HT1080 (cell line): ENCODE data around the gene RAB4B. TPM values are rescaled to one million over a fixed set of nuclear protein-coding genes. Genes with fewer than 3 reads are reported as not detected.
A peak's percentile ranks its signal among the peaks of the same experiment; 100 is the strongest.
"Not testable (repeated sequence)": the region's sequence is repeated elsewhere in the genome, so short reads cannot be mapped to it uniquely, and the experiment has no call there.

Experiments used
- DNase-seq: peaks from one replicate; pipeline ENCODE4 v3.0.0-alpha.2; 2015; ENCODE audit warnings: low read depth
- total RNA-seq: library from RNA; depleted of rRNA; stranded (reverse); fragments of >200 nt; shearing (Covaris generic); gene quantifications from 2 replicates; pipeline ENCODE4 v1.2.3, GENCODE V29; 2014

Gene RAB4B
- total RNA-seq, 1 experiment from 2014 or later: 10.6 TPM

- DNase-seq: peak; percentile 100
Measured at GRCh38 chr19:40750058-40750873, 27.8 kb upstream of the RAB4B start, which contains the start of gene ACTMAP. TSS of gene ACTMAP (minus strand) at chr19:40750477. CDS start at chr19:40749803, 674 bp downstream.

- peak; percentile 95 for DNase-seq
Measured at GRCh38 chr19:40750874-40751537, 27.0 kb upstream of the RAB4B start, which contains the start of gene SNRPA. TSS of gene SNRPA (plus strand) at chr19:40751203. CDS start at chr19:40751409, 206 bp downstream.

- no peak for DNase-seq
Measured at GRCh38 chr19:40752257-40752781, 25.7 kb upstream of the RAB4B start.

- DNase-seq: no peak
Measured at GRCh38 chr19:40754611-40755247, 23.3 kb upstream of the RAB4B start.

GRCh38 chr19:40755248-40755624 lies 22.8 kb upstream of the RAB4B start:
- no peak for DNase-seq

- DNase-seq: no peak
Measured at GRCh38 chr19:40755791-40756190, 22.3 kb upstream of the RAB4B start.

GRCh38 chr19:40756502-40757110 lies 21.4 kb upstream of the RAB4B start:
- DNase-seq: no peak

GRCh38 chr19:40758491-40758890 lies 19.6 kb upstream of the RAB4B start:
- no peak for DNase-seq

- DNase-seq: no peak
Measured at GRCh38 chr19:40759352-40759751, 18.7 kb upstream of the RAB4B start.

GRCh38 chr19:40762754-40763470 lies 15.1 kb upstream of the RAB4B start:
- no peak for DNase-seq

GRCh38 chr19:40763526-40763925 lies 14.5 kb upstream of the RAB4B start:
- DNase-seq: no peak

GRCh38 chr19:40763963-40764362 lies 14.1 kb upstream of the RAB4B start:
- DNase-seq: no peak

GRCh38 chr19:40766385-40766784 lies 11.7 kb upstream of the RAB4B start:
- not testable (repeated sequence) for DNase-seq

GRCh38 chr19:40768869-40769268 lies 9.2 kb upstream of the RAB4B start:
- no peak for DNase-seq

- DNase-seq: peak; percentile 66
Measured at GRCh38 chr19:40771101-40771862, 6.8 kb upstream of the RAB4B start.

GRCh38 chr19:40774916-40775631 lies 3.0 kb upstream of the RAB4B start, which contains the start of gene MIA:
TSS of gene MIA (plus strand) at chr19:40775521. CDS start at chr19:40775543, 22 bp downstream.
- peak; percentile 80 for DNase-seq

- DNase-seq: no peak
Measured at GRCh38 chr19:40775632-40776022, 2.4 kb upstream of the RAB4B start.

GRCh38 chr19:40776364-40776763 lies 1.7 kb upstream of the RAB4B start:
- DNase-seq: no peak
